Measurements from ENCODE around the gene PRPF8.
A peak's percentile ranks its signal among the peaks of the same experiment; 100 is the strongest.
"Not testable (repeated sequence)": the region's sequence is repeated elsewhere in the genome, so short reads cannot be mapped to it uniquely, and the experiment has no call there.

The PRPF8 gene

DNA sequence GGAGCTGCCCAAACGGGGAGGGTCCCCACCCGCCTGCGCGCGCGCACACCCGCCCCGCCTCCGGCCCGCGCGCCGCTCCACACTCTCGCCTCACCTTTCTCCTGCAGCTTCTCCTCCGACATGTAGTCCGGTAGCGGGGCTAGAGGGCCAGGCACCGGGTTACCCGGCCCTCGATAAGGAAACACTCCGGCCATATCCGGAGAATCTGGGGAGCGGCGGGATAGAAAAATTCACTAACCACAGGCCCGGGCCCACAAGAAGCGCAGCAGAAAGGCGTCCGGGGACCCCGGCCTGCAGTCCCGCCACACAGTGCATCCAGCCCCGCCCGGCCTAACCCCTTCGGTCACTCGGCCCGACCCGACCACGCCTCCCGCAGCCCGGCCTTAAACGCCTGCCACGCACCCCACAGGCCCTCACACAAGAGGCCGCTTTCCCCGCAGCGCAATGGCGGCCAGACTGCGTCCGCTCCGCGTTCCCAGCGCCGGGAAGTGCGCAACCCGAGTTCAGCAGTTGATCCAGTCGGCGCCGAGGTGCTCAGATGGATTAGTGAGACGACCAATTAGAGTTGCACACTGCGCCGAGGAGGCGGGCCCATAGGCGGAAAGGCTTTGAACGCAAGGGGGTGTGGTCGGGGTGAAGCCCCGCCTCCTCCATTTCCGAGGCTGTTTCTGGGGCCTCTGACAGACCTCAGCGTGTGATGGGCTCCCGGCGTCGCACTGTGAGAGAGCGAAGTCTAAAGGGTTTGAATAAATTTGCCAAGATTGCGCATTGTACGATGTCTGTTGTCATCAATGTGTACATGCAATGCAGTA lies at the start of gene PRPF8:
Gene PRPF8 (minus strand): TSS at position 490 of the 812 bp plus-strand sequence. CDS start 296 bp downstream, at position 194.
- DNase-seq, result peak; percentile 94 to 97 (median 96)

DNA sequence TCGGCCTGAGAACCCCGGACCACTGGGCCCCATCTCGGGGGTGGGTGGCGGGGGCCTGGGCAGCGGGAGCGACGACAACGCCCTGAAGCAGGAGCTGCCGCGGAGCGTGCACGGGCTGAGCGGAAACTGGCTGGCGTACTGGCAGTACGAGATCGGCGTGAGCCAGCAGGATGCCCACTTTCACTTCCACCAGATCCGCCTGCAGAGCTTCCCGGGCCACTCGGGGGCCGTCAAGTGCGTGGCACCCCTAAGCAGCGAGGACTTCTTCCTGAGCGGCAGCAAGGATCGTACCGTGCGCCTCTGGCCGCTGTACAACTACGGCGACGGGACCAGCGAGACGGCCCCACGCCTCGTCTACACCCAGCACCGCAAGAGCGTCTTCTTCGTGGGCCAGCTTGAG lies 49.1 kb upstream of the PRPF8 start:
- DNase-seq, result no peak

DNA sequence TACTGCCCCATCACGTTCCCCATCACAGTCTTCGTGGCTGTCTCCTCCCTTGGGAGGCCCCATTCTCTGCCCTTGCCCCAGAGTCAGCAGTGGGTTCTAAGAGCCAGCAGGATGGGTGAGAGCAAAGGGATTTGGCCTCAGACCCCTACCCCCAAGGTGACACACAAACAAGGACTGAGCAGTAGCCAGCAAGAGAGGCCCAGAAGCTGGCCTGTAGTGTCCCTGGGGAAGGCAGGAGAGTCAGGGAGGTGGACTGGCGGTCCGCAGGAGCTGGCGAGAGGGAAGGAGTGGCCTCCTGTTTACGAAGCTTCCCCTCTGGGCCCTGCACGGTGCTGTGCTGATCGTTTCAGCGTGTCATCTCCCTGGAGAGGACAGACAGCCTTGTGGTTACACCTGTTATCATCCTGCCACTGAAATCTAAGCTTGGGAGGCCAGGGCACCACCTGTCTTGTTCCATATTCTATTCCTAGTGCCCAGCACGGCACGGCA lies 48.2 kb upstream of the PRPF8 start:
- DNase-seq, result no peak

DNA sequence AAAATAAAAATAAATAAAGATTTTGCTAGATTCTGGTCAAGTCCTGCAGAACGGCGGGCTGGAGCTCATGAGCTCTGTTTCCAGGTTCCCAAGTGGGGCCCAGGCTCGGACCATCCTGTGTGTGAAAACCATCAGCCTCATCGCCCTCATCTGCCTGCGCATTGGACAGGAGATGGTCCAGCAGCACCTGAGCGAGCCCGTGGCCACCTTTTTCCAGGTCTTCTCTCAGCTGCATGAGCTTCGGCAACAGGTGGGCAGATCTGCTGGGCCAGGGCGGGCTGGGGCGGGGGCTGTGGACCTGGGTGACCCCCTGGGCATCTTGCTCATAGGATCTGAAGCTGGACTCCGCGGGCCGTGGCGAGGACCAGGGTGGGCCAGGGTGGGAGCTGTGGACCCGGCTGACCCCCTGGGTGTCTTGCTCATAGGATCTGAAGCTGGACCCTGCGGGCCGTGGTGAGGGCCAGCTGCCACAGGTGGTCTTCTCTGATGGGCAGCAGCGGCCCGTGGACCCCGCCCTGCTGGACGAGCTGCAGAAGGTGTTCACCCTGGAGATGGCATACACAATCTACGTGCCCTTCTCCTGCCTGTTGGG lies 47.7 kb upstream of the PRPF8 start:
- DNase-seq, result no peak

DNA sequence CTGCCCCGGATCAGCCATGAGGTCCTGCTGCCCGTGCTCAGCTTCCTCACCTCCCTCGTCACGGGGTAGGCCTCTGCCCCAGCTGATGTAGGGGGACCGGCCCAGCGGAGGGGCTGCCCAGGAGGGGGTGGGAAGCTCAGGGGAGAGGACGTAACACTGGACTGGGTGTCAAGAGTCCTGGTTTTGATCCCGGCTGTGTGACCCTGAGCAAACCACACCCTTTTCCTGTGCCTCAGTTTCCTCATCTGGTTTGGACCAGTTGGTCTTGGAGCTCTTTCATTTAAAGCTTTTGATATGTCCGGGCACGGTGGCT lies 46.5 kb upstream of the PRPF8 start:
- DNase-seq, result no peak

DNA sequence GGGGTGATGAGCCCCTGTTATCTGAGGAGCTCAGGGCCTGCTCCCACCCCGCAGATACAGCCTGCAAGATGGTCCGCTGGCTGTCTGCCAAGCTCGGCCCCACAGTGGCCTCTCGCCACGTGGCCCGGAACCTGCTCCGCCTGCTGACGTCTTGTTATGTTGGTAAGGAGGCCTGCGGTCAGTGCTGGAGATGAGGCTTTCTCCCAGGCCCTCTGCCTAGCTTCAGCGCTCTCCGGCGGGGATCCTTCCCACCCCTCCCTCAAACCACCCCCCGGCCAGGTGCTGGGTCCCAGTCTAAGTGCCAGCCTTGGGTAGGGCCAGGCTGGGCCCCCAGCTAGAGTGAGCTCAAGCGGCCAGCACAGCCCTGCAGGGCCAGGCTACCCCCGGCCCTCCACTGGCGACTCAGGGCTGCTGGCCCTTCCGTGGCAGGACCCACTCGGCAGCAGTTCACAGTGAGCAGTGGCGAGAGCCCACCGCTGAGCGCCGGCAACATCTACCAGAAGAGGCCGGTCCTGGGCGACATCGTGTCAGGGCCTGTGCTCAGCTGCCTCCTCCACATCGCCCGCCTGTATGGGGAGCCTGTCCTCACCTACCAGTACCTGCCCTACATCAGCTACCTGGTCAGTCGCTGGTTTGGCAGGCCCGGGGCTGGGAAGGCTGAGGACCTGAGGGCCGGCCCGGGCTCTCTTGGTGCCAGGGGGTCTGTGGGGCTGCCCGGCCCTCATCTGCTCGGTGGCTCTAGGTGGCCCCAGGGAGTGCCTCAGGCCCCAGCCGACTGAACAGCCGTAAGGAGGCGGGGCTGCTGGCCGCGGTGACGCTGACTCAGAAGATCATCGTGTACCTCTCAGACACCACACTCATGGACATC lies 45.9 kb upstream of the PRPF8 start:
- DNase-seq, result no peak

DNA sequence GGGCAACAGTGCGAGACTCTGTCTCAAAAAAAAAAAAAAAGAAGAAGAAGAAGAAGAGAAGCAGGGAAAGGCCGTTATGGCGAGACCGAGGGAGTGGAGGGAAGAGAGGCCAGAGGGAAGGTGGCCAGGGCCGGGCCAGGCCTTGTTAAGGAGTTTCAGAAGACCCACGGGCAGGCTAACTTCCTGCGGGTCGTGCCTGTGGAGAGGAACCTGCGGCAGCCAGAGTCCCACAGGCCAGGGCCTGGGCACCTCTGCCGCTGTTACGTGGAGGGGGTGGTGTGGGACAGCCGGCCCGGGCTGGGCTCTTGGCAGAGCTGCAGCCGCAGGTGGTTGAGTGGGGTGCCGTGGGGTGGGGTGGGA lies 45.3 kb upstream of the PRPF8 start:
- DNase-seq, result no peak

DNA sequence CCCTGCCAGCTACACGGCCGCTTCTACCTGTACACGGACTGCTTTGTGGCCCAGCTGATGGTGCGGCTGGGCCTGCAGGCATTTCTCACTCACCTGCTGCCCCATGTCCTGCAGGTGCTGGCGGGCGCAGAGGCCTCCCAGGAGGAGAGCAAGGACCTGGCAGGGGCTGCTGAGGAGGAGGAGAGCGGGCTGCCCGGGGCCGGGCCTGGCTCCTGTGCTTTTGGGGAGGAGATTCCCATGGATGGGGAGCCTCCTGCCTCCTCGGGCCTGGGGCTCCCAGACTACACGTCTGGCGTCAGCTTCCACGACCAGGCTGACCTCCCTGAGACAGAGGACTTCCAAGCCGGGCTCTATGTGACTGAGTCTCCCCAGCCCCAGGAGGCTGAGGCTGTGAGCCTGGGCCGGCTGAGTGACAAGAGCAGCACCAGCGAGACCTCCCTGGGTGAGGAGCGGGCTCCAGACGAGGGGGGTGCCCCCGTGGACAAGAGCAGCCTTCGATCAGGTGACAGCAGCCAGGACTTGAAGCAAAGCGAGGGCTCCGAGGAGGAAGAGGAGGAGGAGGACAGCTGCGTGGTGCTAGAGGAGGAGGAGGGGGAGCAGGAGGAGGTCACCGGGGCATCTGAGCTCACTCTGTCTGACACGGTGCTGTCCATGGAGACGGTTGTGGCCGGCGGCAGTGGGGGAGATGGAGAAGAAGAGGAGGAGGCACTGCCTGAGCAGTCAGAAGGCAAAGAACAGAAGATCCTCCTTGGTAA lies 43.4 kb upstream of the PRPF8 start:
- DNase-seq, result no peak

DNA sequence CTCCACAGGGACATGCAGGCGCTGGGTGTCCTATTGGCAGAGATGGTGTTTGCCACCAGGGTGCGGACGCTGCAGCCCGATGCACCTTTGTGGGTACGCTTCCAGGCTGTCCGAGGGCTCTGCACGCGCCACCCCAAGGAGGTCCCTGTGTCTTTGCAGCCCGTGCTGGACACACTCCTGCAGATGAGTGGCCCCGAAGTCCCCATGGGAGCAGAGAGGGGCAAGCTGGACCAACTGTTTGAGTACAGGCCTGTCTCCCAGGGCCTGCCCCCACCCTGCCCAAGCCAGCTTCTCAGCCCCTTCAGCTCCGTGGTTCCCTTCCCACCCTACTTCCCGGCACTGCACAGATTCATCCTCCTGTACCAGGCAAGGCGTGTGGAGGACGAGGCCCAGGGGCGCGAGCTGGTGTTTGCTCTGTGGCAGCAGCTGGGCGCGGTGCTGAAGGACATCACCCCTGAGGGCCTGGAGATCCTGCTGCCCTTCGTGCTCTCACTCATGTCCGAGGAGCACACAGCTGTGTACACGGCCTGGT lies 42.7 kb upstream of the PRPF8 start:
- DNase-seq, result no peak

DNA sequence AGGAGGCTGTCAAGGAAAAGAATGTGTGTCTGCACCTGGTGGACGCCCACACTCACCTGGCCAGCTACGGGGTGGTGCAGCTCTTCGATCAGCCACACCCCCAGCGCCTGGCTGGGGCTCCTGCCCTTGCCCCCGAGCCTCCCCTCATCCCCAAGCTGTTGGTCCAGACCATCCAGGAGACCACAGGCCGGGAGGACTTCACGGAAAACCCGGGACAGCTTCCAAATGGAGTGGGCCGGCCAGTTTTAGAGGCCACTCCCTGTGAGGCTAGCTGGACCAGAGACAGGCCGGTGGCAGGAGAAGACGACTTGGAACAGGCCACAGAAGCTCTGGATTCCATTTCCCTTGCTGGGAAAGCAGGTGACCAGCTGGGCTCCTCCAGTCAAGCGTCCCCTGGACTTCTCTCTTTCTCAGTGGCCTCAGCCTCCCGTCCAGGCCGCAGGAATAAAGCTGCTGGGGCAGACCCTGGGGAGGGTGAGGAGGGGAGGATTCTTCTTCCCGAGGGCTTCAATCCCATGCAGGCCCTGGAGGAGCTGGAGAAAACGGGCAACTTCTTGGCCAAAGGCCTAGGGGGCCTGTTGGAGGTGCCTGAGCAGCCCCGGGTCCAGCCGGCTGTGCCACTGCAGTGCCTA lies 42.1 kb upstream of the PRPF8 start:
- no peak for DNase-seq

DNA sequence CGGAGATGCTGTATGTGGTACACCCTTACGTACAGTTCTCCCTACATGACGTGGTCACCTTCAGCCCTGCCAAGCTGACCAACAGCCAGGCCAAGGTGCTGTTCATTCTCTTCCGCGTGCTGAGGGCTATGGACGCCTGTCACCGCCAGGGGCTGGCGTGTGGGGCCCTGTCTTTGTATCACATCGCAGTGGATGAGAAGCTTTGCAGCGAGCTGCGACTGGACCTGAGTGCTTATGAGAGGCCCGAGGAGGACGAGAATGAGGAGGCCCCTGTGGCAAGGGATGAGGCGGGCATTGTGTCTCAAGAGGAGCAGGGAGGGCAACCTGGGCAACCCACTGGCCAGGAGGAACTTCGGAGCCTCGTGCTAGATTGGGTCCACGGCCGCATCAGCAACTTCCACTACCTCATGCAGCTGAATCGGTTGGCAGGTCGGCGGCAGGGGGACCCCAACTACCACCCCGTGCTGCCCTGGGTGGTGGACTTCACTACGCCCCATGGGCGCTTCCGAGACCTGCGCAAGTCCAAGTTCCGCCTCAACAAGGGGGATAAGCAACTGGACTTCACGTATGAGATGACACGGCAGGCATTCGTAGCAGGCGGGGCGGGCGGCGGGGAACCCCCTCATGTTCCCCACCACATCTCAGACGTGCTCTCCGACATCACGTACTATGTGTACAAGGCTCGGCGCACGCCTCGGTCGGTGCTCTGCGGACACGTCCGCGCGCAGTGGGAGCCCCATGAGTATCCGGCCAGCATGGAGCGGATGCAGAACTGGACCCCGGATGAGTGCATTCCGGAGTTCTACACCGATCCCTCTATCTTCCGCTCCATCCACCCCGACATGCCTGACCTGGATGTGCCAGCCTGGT lies 41.2 kb upstream of the PRPF8 start:
- DNase-seq, result no peak

DNA sequence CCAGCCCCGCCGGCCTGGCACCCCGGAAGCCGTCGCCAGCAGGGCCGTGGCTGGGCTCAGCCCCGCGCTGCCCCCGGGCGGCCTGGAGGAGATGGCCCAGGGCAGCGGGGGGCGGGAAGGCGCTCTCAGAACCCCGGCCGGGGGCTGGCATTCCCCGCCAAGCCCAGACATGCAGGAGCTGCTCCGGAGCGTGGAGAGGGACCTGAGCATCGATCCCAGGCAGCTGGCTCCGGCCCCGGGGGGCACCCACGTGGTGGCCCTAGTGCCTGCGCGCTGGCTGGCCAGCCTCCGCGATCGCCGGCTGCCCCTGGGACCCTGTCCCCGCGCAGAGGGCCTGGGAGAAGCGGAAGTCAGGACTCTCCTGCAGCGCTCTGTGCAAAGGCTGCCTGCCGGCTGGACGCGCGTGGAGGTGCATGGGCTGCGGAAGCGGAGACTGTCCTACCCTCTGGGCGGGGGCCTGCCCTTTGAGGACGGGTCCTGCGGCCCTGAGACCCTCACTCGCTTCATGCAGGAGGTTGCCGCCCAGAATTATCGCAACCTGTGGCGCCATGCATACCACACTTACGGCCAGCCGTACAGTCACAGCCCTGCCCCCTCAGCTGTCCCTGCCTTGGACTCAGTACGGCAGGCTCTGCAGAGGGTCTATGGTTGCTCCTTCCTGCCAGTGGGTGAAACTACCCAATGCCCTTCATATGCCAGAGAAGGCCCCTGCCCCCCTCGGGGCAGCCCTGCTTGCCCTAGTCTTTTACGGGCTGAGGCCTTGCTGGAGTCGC lies 40.4 kb upstream of the PRPF8 start:
- no peak for DNase-seq

DNA sequence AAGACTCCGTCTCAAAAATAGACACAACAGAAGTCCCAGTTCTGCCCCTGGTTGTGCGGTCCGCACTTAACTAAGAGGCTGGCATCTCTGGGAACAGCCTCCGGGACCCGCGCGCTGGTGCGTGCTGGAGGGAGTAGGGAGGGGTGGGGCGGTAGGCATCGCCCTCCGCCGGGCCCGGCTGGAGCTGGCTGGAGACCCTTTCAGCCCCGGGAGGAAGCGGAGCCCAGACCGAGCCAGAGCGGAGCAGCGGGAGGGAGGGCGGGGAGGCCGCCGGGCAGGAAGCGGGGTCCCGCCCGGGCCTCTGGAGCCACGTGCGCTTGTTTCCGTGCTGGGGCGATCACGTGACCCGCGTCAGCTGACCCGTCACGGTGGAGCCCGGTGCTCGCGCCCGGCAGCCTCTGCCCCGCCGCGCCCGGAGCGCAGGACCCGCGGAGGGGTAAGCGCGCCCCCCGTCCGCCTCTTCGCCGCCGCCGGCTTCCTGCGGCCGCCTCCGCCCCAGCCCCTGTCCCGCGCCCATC lies 39.7 kb upstream of the PRPF8 start, which contains the start of gene WDR81:
Gene WDR81 (plus strand): TSS at position 354 of the 518 bp plus-strand sequence. CDS start 256 bp downstream, outside the sequence.
- DNase-seq, result peak; percentile 60 to 84 (median 74)

DNA sequence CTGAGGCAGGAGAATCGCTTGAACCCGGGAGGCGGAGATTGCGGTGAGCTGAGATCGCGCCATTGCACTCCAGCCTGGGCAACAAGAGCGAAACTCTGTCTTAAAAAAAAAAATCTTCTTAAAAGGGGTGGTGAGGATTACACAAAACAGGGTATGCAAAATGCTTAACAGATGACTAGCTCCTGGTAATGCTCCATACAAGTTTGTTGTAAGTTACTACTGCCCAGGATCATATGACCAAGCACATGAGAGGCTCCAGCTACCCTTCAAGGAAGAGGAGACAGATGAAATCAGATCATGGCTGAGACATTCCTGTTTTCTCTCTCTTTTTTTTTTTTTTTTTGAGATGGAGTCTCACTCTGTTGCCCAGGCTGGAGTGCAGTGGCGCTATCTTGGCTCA lies 37.4 kb upstream of the PRPF8 start:
- DNase-seq, result not testable (repeated sequence)

DNA sequence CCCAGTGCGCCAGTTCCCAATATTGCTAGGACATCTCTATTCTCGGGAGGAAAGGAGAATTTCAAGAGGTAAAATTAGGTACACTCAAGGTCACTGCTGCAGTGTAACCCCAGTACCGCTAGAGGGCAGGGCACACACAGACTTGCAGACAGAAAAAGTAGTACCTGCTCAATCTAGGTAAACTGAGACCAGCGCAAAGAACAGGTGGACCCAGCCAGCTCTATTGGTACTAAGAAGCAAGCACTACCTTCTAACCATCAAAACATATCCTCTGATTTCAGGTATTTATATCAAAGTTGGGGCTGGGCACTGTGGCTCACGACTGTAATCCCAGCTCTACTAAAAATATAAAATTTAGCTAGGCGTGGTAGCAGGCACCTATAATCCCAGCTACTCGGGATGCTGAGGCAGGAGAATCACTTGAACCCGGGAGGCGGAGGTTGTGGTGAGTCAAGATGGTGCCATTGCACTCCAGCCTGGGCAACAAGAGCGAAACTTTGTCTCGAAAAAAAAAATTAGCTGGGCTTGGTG lies 36.3 kb upstream of the PRPF8 start:
- peak; percentile 34 to 72 (median 45) for DNase-seq

DNA sequence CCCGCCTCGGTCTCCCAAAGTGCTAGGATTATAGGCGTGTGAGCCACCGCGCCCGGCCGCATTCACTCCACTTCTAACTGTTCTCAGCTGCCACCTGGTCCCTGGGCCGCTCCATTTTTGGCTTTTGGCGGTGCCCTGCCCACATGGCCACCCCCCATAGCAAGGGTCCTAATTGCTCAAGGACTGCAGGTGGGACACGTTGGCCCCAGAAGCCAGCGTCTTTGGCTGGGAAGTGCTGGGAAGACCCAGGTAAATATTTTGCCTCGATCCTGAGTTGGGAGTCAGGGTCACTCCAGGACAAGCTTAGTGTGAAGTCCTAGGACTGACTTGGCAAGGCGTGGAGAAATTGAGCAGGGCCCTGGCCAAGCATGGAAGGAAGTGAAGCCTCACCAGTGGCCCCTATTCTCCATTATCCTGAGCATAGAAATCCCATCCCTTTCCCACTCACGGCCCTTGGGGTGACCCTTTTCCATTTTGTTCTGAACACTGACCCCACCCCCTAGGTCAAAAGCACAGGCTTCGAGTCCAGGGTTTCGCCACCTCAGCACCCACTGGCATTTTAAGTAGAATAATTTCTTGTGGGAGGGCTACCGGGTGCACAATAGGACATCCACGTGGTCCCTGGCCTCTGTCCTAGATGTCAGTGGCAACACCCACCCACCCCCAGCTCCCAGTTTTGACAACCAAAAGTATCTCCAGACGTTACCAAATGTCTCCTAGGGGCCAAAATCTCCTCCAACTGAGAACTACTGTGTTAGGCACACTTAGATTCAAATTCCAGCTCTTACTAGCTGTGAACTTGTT lies 33.9 kb upstream of the PRPF8 start:
- DNase-seq, result no peak

DNA sequence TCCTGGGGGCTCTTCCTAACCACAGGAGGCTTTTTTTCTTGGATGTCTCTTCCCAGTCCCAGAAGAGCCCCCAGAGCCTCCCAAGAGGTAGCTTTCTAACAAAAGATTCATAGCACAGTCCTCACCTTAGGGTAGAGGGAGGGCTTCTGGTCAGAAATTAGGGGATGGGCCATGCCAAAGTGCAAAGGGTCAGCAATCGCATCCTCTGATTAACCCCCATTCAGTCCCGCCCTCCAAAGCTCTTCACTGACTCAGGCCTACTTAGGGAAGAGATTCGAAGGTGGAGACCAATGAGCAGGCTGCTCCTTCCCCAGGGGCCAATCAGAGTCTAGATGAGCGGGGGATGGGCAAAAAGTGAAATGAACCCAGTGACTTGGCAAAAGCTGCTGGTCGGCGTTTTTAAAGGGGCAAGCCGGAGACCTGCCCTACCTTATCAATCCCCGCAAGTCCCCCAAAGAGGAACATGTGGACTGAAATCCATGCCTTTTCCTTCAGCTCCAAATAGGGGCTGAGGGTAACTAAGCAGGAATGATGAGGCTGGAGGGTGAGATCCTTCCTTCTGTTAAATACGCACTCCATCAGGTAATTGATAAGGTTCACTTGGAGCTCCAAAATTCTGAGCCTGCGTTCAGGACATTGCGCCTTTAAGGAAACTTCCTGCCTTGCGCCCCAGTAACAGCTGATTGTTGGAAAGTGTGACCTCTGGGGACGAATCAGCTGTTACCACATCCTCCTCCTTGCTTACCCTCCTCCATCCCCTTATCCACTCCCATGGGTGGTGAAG lies 32.4 kb upstream of the PRPF8 start:
- peak; percentile 45 to 74 (median 68) for DNase-seq
